Heart left ventricle (tissue), 16 donors: ENCODE results near the gene TENM3. TPM values are rescaled to one million over a fixed set of nuclear protein-coding genes. Genes with fewer than 3 reads are reported as not detected.

Source experiments
- ATAC-seq, 4 donors: fragments of 200-7000 bp; cut with Tn5 transposase; one replicate each; pipeline ENCODE4 v1.9.1; 2020 to 2022; ENCODE audit warnings: moderate library complexity in 4 of 4, mild to moderate bottlenecking in 3 of 4, moderate number of reproducible peaks in 1 of 4
- DNase-seq, 5 donors: peaks; one replicate each; pipeline ENCODE4 v3.0.0-alpha.2; 2020
- H3K27ac ChIP-seq, 12 donors: fragments of 200-600 bp; sonication (generic) in 4 of 12; one replicate each; pipeline versions ENCODE4 v1.5.0 to v1.8.0; 2016 to 2022; ENCODE audit warnings: mild to moderate bottlenecking in 2 of 12
- H3K27me3 ChIP-seq, 9 donors: fragments of 200-600 bp; sonication (generic) in 2 of 9; one replicate each; pipeline versions ENCODE4 v1.5.1 to v1.8.0; 2016 to 2022; ENCODE audit warnings: mild to moderate bottlenecking in 3 of 9
- H3K36me3 ChIP-seq, 9 donors: fragments of 200-600 bp; sonication (generic) in 2 of 9; one replicate each; pipeline versions ENCODE4 v1.5.0 to v1.8.0; 2018 to 2022; ENCODE audit warnings: mild to moderate bottlenecking in 2 of 9
- H3K4me1 ChIP-seq, 12 donors: fragments of 200-600 bp; sonication (generic) in 4 of 12; one replicate each; pipeline versions ENCODE4 v1.5.0 to v1.8.0; 2016 to 2022; ENCODE audit warnings: mild to moderate bottlenecking in 3 of 12
- H3K4me3 ChIP-seq, 12 donors: fragments of 200-600 bp; sonication (generic) in 4 of 12; one replicate each; pipeline versions ENCODE4 v1.5.0 to v1.8.0; 2017 to 2022; ENCODE audit warnings: mild to moderate bottlenecking in 9 of 12, moderate library complexity in 4 of 12
- H3K9me3 ChIP-seq, 12 donors: fragments of 200-600 bp; sonication (generic) in 4 of 12; one replicate each; pipeline versions ENCODE4 v1.5.0 to v1.8.0; 2016 to 2022; ENCODE audit warnings: mild to moderate bottlenecking in 1 of 12
- POLR2A ChIP-seq, 2 donors: fragments of 450-650 bp; IDR thresholded peaks; one replicate each; pipeline ENCODE4 v1.6.1; 2017; ENCODE audit warnings: antibody characterized with exemption in 2 of 2, mild to moderate bottlenecking in 2 of 2, moderate library complexity in 2 of 2
- WGBS, 4 donors: extraction: QIAGEN DNeasy Blood & Tissue Kit in 2 of 4; methylation state at CpG; one replicate each; pipeline versions ENCODE4 v1.1.5 to v1.1.7; 2013 to 2018; 5-methylcytosine and 5-hydroxymethylcytosine counted together
- intact Hi-C, 10 donors: fragments of 100-400 bp; cut with DNase I; formaldehyde crosslinking; loops; one replicate each; pipeline versions ENCODE4 v1.11.1 to v1.14.2; 2022
- polyA plus RNA-seq, 2 donors: library from polyadenylated mRNA; stranded (reverse); fragments of 200-250 nt; gene quantifications; one replicate each; pipeline ENCODE4 v1.2.3, GENCODE V29; 2013
- total RNA-seq, 9 donors: library from RNA; depleted of rRNA in 2 of 9; stranded (reverse); fragments of >200 nt in 2 of 9; fragmentation: NEBNext Ultra II Directional in 3 of 9; extraction: Animal tissue kit (Norgen Biotek cat#: 25700) in 3 of 9; gene quantifications; one replicate each; pipeline versions ENCODE4 v1.1.0 to v1.2.4, GENCODE V29; 2016 to 2023
- TF ChIP-seq, protein P1 (sequence below), 12 donors: fragments of 200-600 bp; sonication (generic) in 4 of 12; IDR thresholded peaks; one replicate each; pipeline versions ENCODE4 v1.5.0 to v1.8.0; 2018 to 2022; ENCODE audit warnings: antibody characterized with exemption in 12 of 12, mild to moderate bottlenecking in 5 of 12
- donor health status: ischemic (EF 13 %, LVEDD 7.1; RV severe dilation, severe dysfunction).
- donor health status: healthy with polysubstance abuse.
- donor health status: DM: no; HTN: yes; CAD: no.
- donor health status: DM: no; HTN: no; CAD: no.
- donor health status: ischemic (EF 25% LVEDD 6.9; RV normal size, moderate dysfunction).
- donor health status: ischemic (EF 25% LVEDD 5.7; RV mildly dilated, moderate dysfunction).
- donor health status: healthy.
- donor health status: DM: yes; HTN: yes; CAD: no.
- donor health status: ischemic (EF 35%, LVEDD 5.7; RV mildly dilated, moderate dysfunction).
- donor health status: nonischemic (EF 11% LVEDD 7.7; RV severe dilation, severe dysfunction).
- donor health status: DM: yes; HTN: yes; CAD: no.
- donor health status: PGD.
- donor health status: ischemic (EF 29% LVEDD 5.4; RV normal size, mild dysfunction).
- donor health status: nonischemic (EF 23%, LVEDD 6.1; RV moderate dilation, normal function).

Gene TENM3
- total and polyA plus RNA-seq, 11 donors = 0.19 to 10.3 (median 2.5) TPM

DNA sequence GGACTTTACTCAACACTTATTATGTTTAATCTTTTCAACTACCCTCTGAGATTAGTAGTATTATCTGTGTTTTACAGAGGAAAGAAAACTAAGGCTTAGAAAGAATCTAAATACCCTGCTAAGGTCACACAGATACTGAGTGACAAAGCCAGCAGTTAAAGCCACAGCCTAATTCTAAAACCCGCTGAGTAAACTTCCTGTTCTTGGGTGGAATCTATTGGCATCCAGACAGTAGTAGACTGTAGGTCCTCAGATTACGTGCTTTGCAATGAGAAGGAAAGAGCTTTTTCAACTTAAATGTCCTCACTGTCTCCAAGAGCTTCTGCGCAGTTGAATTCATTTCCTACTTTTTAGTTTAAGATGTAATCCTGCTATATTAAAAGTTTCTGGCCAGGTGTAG, 126.0 kb downstream of the TENM3 start:
- H3K4me3 ChIP-seq = no peak overlapping the region

DNA sequence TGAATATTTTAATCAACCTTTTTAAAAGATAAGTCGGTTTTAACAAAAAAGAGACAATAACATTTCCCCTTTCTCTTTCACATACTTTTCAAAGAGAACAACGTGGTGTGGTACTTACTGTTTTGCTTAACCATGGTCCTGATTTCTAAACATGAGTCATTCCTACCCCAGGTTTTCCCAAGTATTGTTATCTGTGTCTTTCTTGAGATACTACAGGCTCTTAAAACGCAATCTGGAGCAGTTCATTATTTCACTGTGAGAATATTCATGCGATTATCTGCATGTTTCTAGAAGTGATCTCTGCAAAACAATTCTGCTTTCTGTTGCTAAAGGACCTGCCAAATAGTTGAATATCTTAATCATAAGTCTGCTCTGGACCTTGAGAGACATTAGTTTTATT, 127.3 kb downstream of the TENM3 start:
- no peak for ATAC-seq
- TF ChIP-seq, protein P1, sequence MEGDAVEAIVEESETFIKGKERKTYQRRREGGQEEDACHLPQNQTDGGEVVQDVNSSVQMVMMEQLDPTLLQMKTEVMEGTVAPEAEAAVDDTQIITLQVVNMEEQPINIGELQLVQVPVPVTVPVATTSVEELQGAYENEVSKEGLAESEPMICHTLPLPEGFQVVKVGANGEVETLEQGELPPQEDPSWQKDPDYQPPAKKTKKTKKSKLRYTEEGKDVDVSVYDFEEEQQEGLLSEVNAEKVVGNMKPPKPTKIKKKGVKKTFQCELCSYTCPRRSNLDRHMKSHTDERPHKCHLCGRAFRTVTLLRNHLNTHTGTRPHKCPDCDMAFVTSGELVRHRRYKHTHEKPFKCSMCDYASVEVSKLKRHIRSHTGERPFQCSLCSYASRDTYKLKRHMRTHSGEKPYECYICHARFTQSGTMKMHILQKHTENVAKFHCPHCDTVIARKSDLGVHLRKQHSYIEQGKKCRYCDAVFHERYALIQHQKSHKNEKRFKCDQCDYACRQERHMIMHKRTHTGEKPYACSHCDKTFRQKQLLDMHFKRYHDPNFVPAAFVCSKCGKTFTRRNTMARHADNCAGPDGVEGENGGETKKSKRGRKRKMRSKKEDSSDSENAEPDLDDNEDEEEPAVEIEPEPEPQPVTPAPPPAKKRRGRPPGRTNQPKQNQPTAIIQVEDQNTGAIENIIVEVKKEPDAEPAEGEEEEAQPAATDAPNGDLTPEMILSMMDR (IDR thresholded peaks at IDR 0.05) = no peak
- no peak for TF ChIP-seq POLR2A (IDR thresholded peaks at IDR 0.05)
- no peak overlapping the region for H3K4me3 ChIP-seq
- H3K4me1 ChIP-seq = no peaks in the 10 kb centered on the region
- H3K9me3 ChIP-seq = no peaks in the 10 kb centered on the region
- DNase-seq = no peak
- intact Hi-C loops = no loop called here
- no peak overlapping the region for H3K27ac ChIP-seq
- no peaks in the 10 kb centered on the region for H3K36me3 ChIP-seq
- H3K27me3 ChIP-seq = no peaks in the 10 kb centered on the region
- WGBS, 4 donors = 55 to 71% (median 64%) methylated on average over 4 of the region's 4 CpGs

More for the DNA sequence above, 126.0 kb downstream of the TENM3 start:
- Histone ChIP-seq H3K36me3 (no peaks in the 10 kb centered on the region), H3K27ac (no peak overlapping the region), H3K4me1 (no peaks in the 10 kb centered on the region), H3K27me3 (no peaks in the 10 kb centered on the region), H3K9me3 (no peaks in the 10 kb centered on the region)
- ATAC-seq (no peak), DNase-seq (no peak)
- 50 to 59% (median 55%) methylated on average over 3 of the region's 3 CpGs for WGBS, 4 donors
- no peak for TF ChIP-seq POLR2A (IDR thresholded peaks at IDR 0.05)
- TF ChIP-seq, protein P1 (IDR thresholded peaks at IDR 0.05) = no peak
- intact Hi-C loops = no loop called here

DNA sequence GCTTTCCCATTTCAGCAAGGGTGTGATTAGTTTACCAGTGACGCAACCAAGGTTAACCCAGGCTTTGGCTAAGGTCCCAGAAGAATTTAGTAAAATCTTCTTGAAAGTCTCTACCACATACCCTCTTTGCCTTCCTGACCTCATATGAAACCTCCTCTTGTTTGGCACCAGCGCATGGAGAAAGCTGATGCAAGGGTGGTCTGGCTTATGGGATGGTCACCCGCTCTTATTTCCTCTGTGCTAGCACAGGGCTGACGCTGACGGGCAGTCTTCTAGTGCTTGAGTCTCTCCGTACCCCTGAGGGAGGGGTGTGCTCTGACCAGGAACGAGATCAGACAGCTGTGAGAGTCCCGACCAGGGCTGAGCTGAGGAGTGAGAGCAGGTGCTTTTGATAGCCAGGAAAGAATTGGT, 137.6 kb downstream of the TENM3 start:
- intact Hi-C loops = no loop called here
- 76 to 81% (median 77%) methylated on average over 8 of the region's 8 CpGs for WGBS, 4 donors
- no peaks in the 10 kb centered on the region for H3K36me3 ChIP-seq
- H3K27me3 ChIP-seq = no peaks in the 10 kb centered on the region
- no peak overlapping the region for H3K27ac ChIP-seq
- no peak for ATAC-seq
- H3K4me3 ChIP-seq = no peak overlapping the region
- H3K9me3 ChIP-seq = no peaks in the 10 kb centered on the region
- no peak for TF ChIP-seq POLR2A (IDR thresholded peaks at IDR 0.05)
- TF ChIP-seq, protein P1 (IDR thresholded peaks at IDR 0.05) = no peak
- no peak for DNase-seq
- H3K4me1 ChIP-seq = no peaks in the 10 kb centered on the region

DNA sequence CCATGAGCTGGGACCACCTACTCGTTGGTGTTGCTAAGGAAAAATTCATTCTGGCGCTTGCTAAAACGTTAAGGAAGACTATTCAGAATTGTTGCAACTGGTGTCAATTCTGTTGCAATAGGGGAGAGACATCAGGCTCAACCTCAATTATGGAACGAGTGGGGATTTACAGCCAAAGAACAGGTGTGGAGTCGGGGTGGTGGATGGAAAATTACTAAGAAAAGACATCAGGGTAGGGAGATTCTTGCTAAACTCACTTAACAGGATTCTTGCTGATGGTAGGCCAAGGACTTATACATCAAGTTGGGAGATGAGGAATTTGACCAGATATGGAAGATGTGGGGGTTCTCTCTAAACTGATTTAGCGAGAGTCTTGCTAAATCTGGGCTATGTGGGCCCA, 139.7 kb downstream of the TENM3 start:
- H3K4me1 ChIP-seq = no peaks in the 10 kb centered on the region
- H3K27ac ChIP-seq = no peak overlapping the region
- no peak for ATAC-seq
- TF ChIP-seq, protein P1 (IDR thresholded peaks at IDR 0.05) = no peak
- TF ChIP-seq POLR2A (IDR thresholded peaks at IDR 0.05) = no peak
- no peaks in the 10 kb centered on the region for H3K36me3 ChIP-seq
- intact Hi-C loops = no loop called here
- H3K9me3 ChIP-seq = no peaks in the 10 kb centered on the region
- no peak for DNase-seq
- H3K4me3 ChIP-seq = no peak overlapping the region
- no peaks in the 10 kb centered on the region for H3K27me3 ChIP-seq
- 70 to 87% (median 81%) methylated on average over 6 of the region's 6 CpGs for WGBS, 4 donors
